BJ (cell line): ENCODE measurements around the gene PPP1R9A. TPM values are rescaled to one million over a fixed set of nuclear protein-coding genes. Genes with fewer than 3 reads are reported as not detected.

Source experiments
- CTCF ChIA-PET: fragments of 350-600 bp; formaldehyde crosslinking; extraction: SDS; loops from one replicate; lab custom pipeline; 2021; ENCODE audit warnings: antibody characterized with exemption, inconsistent platforms; lab: Yijun Ruan, JAX
- POLR2A ChIA-PET: fragments of 300-600 bp; sonication (Branson Sonifier 250); formaldehyde crosslinking; extraction: SDS; loops from one replicate; lab custom pipeline; 2021; ENCODE audit warnings: antibody characterized with exemption; lab: Charles Lee
- DNase-seq: peaks from one replicate; pipeline ENCODE4 v3.0.0-alpha.2; 2011; ENCODE audit warnings: low read depth
- H3K27me3 ChIP-seq: 2 replicates; pipeline ENCODE4 v1.6.0; 2011; ENCODE audit warnings: low read length; ENCODE audit not compliant: control insufficient read depth, insufficient read depth
- H3K36me3 ChIP-seq: 2 replicates; pipeline ENCODE4 v1.5.1; 2011; ENCODE audit warnings: low read length; ENCODE audit not compliant: control insufficient read depth, insufficient read depth
- H3K4me3 ChIP-seq: 2 replicates; pipeline ENCODE4 v1.5.1; 2011; ENCODE audit warnings: low read depth, mild to moderate bottlenecking, control low read depth, low read length
- CTCF ChIP-seq: IDR thresholded peaks from 2 replicates; pipeline ENCODE4 v1.5.1; 2011; ENCODE audit warnings: low read depth, mild to moderate bottlenecking, control low read depth, inconsistent platforms, low read length, moderate library complexity; ENCODE audit not compliant: insufficient read depth
- polyA plus RNA-seq: library from polyadenylated mRNA; depleted of rRNA; stranded (reverse); fragments of >200 nt; gene quantifications from 2 replicates; pipeline ENCODE4 v1.2.3, GENCODE V29; 2011

PPP1R9A gene
- polyA plus RNA-seq, 1 experiment, result 0.09 TPM

DNA sequence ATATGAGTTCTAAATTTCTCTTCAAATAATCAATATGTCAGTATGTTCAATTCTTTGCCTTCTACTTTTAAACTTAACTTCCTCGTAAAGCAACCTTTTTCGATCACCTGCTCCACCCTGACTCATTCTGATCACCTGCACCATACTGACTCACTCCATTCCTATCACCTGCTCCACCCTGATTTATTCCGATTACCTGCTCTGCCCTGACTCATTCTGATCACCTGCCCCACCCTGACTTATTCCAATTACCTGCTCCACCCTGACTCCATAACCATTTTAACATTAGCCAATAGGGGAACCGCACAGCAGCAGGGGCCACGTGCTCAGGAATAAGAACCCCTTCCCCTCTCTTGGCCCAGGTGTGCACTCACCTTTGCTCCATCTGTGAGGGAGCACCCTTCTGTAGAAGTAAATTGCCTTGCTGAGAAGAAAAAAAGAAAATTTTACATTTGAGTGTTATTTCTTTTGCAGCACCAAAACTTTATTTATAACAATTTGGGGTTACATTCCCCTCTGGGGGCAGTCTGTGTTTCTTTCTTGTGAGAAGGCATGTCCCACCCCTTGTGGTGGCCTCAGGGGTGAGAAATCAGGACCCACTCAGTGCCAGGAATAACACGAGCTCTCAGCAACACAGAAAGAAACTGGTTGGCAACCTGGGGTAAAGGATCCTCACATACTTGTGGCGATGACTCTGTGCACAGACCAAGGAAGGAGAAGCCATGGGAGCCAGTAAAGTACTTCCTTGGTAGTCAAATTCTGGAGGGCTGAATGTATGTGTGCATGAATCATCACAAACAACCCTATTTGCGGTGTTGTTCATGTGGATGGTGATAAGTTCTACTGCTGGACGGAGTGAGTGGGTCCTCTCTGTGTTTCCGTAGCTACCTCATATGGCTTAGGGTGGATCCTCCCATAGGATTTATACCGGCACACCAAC lies 29.4 kb upstream of the PPP1R9A start:
- CTCF ChIA-PET, result no interaction called here
- H3K36me3 ChIP-seq, result no peaks in the 10 kb centered on the region
- no peak for DNase-seq
- no peaks in the 10 kb centered on the region for H3K27me3 ChIP-seq
- no peak overlapping the region for H3K4me3 ChIP-seq
- POLR2A ChIA-PET, result no interaction called here
- TF ChIP-seq CTCF, result no peak

DNA sequence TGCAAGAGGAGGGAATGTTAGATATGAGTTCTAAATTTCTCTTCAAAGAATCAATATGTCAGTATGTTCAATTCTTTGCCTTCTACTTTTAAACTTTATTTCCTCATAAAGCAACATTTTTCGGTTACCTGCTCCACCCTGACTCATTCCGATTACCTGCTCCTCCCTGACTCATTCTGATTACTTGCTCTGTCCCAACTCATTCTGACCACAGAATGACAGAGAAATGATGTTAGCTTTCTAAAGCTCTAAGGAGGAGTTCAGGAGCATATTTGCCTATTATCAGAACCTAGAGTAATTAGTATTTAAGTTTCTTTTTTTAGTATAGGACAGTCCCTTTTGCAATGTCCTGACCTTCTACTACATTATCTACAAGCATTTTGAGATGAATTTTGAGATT lies 24.5 kb upstream of the PPP1R9A start:
- POLR2A ChIA-PET, result no interaction called here
- no peak for TF ChIP-seq CTCF

GRCh38 chr7:94883616-94884015 lies 23.8 kb upstream of the PPP1R9A start:
- TF ChIP-seq CTCF, result no peak
- no peak overlapping the region for H3K4me3 ChIP-seq
- CTCF ChIA-PET, result no interaction called here
- H3K36me3 ChIP-seq, result no peaks in the 10 kb centered on the region
- no peak for DNase-seq
- no peaks in the 10 kb centered on the region for H3K27me3 ChIP-seq
- POLR2A ChIA-PET, result no interaction called here

More for the DNA sequence above, 24.5 kb upstream of the PPP1R9A start:
- CTCF ChIA-PET, result no interaction called here
- Histone ChIP-seq H3K27me3 (no peaks in the 10 kb centered on the region), H3K4me3 (no peak overlapping the region), H3K36me3 (no peaks in the 10 kb centered on the region)
- no peak for DNase-seq

GRCh38 chr7:94888551-94888950 lies 18.8 kb upstream of the PPP1R9A start:
- ChIA-PET POLR2A (no interaction called here), CTCF (no interaction called here)
- Histone ChIP-seq H3K4me3 (no peak overlapping the region), H3K27me3 (no peaks in the 10 kb centered on the region), H3K36me3 (no peaks in the 10 kb centered on the region)
- TF ChIP-seq CTCF, result no peak
- DNase-seq, result no peak

DNA sequence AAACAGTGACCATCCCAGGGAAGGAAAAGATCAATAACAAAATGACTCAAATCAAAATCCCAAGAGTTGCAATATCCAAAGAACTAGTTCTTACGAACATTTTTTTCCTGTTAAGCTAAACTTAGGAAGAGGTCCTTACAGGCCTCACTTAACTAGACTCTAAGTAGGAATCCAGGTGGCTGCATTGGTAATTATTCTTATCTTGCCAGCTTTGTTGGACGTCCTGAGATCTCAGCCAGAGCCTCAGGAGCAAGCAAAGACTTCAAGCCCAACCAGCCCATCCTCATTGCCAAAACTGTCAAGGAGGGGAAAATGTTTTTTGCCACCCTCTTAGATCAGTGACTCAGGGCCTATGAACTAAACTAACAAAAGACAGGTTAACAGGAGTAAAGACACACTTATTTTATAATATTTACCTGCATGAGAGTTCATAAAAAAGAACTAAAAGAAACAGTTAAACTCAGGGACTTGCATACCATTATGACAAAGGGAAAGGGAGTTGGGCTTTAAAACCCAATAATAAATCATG lies 18.3 kb upstream of the PPP1R9A start:
- H3K27me3 ChIP-seq, result no peaks in the 10 kb centered on the region
- CTCF ChIA-PET, result no interaction called here
- DNase-seq, result no peak

More for the DNA sequence above, 18.3 kb upstream of the PPP1R9A start:
- Histone ChIP-seq H3K36me3 (no peaks in the 10 kb centered on the region), H3K4me3 (no peak overlapping the region)
- POLR2A ChIA-PET, result no interaction called here
- TF ChIP-seq CTCF, result no peak
